Omental fat pad (tissue), 4 donors: ENCODE measurements around the gene PHLDA2. TPM values are rescaled to one million over a fixed set of nuclear protein-coding genes. Genes with fewer than 3 reads are reported as not detected.

Source experiments
- ATAC-seq: fragments of 150-250 bp; one replicate; pipeline ENCODE4 v1.9.1; 2016; ENCODE audit warnings: mild to moderate bottlenecking, moderate library complexity; ENCODE audit not compliant: low FRiP score
- DNase-seq: peaks from one replicate; pipeline ENCODE4 v3.0.0-alpha.2; 2019; ENCODE audit warnings: low spot score
- small RNA-seq: library from RNA; depleted of rRNA; stranded (forward); fragments of <200 nt; gene quantifications from one replicate; pipeline ENCODE3, GENCODE V24; 2016
- total RNA-seq, 4 donors: library from RNA; depleted of rRNA; stranded (reverse); fragments of >200 nt; gene quantifications; one replicate each; pipeline ENCODE4 v1.1.0, GENCODE V29; 2016
- TF ChIP-seq, protein P1 (sequence below), 3 donors: fragments of 450-650 bp; IDR thresholded peaks; one replicate each; pipeline ENCODE4 v1.5.1; 2016 to 2017; ENCODE audit warnings: antibody characterized with exemption in 3 of 3, mild to moderate bottlenecking in 3 of 3, moderate library complexity in 2 of 3

Gene PHLDA2
- total RNA-seq, 4 donors from 2014 or later = 3.8 to 10.2 (median 7.1) TPM; not detected in 1

DNA sequence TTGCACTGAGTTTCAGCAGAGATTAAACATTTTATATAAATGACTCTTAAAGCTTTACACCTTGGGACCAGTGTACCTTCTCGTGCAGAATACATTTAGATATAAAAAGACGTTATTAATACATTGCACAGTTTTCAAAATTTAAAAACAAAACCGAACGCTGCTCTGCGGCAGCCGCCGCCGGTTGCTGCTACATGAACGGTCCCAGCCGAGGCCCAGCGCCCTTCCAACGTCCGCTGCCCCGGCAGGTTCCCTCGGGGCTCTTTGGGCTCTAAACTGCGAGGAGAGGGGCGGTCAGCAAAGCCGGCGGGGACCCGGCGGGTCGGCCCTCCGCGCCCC lies 45.6 kb downstream of the PHLDA2 start:
- TF ChIP-seq, protein P1, sequence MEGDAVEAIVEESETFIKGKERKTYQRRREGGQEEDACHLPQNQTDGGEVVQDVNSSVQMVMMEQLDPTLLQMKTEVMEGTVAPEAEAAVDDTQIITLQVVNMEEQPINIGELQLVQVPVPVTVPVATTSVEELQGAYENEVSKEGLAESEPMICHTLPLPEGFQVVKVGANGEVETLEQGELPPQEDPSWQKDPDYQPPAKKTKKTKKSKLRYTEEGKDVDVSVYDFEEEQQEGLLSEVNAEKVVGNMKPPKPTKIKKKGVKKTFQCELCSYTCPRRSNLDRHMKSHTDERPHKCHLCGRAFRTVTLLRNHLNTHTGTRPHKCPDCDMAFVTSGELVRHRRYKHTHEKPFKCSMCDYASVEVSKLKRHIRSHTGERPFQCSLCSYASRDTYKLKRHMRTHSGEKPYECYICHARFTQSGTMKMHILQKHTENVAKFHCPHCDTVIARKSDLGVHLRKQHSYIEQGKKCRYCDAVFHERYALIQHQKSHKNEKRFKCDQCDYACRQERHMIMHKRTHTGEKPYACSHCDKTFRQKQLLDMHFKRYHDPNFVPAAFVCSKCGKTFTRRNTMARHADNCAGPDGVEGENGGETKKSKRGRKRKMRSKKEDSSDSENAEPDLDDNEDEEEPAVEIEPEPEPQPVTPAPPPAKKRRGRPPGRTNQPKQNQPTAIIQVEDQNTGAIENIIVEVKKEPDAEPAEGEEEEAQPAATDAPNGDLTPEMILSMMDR (IDR thresholded peaks at IDR 0.05) = no peak
- DNase-seq = no peak
- ATAC-seq = no peak

DNA sequence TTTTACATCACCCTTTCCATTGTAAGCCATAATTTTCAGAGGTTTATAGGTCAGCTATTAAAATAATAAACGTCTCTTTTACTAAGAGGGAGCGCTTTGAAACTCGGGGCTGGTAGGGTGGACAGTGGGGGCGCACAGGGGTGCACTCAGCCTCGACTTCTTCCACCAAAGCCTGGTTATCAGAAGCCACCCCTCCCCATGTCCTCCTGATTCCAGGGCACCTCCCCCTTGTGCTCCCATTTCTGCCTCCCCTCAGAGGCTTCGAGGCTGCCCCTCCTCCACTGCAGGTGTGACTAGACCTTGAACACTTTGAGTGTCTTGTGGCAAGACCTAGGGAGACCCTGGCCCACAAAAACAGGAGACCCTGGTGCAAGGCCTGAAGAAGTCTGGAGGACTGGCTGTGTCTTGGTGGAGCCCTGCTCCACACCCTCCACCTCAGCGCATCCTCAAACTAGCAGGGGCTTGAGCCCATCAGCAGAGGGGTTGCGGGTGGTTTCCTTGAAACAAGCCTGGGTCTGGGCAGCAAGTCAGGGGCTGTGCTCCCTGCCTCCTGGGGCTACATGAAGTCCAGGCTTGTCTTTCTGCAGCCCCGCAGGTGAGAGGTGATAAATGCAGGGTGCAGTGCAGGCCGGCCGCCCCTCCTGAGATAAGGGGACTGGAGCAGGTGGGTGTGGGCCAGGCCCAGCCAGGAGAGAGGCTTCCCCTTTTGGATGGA lies 46.7 kb downstream of the PHLDA2 start:
- TF ChIP-seq, protein P1 (IDR thresholded peaks at IDR 0.05) = no peak
- no peak for DNase-seq
- no peak for ATAC-seq

DNA sequence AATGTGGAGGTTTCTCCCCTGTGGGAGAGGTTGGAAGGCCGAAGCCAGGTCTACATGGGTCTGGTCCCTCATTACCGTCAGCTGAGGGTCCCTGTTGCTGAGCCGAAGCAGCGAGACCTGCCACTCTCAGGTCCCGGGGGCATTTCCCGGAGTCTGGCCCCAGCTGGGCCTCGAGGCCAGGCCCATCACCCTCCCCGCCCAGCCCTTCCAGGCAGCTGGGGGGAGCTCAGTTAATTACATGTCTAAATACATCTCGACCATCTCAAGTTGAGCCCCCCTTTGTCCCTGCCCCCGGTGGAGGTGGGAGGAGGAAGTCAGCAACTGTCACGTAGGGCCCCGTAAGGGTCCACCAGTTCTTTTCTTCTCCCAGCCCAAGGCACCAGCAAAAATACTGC lies 47.2 kb downstream of the PHLDA2 start:
- TF ChIP-seq, protein P1 (IDR thresholded peaks at IDR 0.05) = no peak
- no peak for DNase-seq
- ATAC-seq = no peak

DNA sequence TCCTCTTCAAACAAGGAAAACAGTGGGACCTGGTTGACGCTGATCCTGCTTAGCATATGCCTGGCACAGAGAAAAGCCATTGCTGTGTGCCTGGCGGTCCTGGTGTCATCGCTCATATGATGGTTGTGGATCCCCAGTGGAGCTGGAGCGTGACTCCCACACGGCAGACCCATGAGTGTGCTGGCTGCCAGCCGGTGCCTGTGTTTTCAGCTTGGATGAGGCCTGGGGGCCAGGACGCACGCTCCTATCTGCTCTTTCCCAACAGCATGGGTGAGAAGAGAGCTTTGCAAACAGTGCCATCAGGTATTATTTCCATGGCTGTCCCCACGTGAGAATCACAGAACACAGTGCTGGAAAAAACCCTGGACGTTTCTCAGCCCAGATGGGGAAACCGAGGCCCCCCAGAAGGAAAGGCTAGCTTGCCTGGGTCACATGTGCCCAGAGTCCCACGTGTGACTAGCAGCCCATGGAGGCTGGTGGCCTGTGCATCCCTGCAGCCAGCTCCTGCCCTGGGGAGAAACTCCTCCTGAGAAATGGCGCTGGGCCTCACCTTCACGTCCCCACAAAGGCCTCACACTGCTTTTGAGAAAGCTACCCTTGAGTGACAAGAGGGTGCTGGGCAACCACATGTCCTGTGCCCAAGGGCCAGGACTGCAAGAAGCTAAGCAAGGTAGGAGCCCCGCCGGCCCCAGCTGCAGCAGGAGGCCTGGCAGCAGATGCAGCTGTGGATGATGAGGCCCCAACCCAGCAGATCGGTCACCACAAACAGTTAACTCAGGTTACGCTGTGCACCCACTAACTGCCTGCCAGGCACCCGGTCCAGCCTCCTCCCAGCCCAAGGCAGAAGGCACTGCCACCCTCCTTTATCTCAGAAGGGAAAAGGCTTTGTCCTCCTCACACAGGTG lies 47.9 kb downstream of the PHLDA2 start:
- ATAC-seq (no peak), DNase-seq (no peak)
- TF ChIP-seq, protein P1 (IDR thresholded peaks at IDR 0.05) = no peak

DNA sequence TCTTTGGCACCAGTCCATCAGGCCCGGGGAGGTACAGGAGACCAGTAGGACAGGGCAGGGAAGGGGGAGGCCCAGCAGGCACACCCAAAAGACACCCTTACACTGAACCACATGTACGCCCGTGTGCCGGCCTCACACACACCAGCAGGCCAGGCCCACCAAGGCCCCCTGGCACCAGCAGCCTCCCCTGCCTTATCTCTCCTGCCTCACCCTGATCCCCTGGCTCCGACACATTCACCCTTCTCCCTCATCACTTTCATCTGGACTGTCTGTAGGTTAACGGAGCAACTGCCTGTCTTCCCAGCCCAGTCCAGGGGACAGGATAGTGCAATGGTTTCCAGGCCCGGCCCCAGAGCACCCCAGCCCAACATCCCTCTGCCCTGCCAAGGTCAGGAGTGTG lies 48.6 kb downstream of the PHLDA2 start:
- DNase-seq (no peak), ATAC-seq (no peak)
- TF ChIP-seq, protein P1 (IDR thresholded peaks at IDR 0.05) = no peak

DNA sequence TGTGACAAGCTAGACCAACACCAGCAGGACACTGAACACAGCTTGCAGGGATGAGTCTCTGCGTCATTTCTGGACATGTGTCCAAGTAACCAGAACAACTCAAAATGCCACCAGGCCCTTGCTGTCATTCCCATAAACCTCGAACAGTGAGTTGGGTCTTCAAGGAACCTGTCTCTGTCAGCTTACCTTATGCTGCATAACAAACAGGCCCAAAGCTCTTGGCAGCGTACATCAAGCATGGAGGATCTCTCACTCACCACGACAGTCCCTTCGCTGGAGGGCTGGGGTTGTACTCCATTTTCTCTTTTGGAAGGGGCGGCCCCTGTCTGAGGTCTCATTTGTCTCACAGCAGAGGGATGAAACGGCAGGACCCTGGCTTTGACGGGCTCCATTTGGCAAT lies 50.4 kb downstream of the PHLDA2 start:
- ATAC-seq = no peak
- no peak for DNase-seq
- TF ChIP-seq, protein P1 (IDR thresholded peaks at IDR 0.05) = no peak

Small RNA genes within 50 kb of the gene (small RNA-seq; reads per million reads assigned to genes)
- 15.1 reads per million, percentile 91 among the genes with 10 or more reads in this experiment for gene SNORA54

Other genes starting within 250 kb of the PHLDA2 start
- 1 to 10 TPM; 3.4 to 9.7 (median 6.2) TPM for gene KCNQ1OT1, start 229.4 kb downstream of the PHLDA2 start, total RNA-seq
- 100 to 1,000 TPM; 111 to 314 (median 138) TPM for gene CDKN1C, start 43.6 kb downstream of the PHLDA2 start, total RNA-seq
- gene NAP1L4, start 62.9 kb upstream of the PHLDA2 start, total RNA-seq = 10 to 100 TPM; 58.2 to 90.0 (median 82.2) TPM
- 10 to 100 TPM; 40.6 to 69.7 (median 57.8) TPM for gene CARS1, start 128.0 kb upstream of the PHLDA2 start, total RNA-seq
- 10 to 100 TPM; 14.1 to 67.6 (median 31.8) TPM for gene OSBPL5, start 235.9 kb upstream of the PHLDA2 start, total RNA-seq